VCaP (cell line): ENCODE results near the gene LDB3.
"Not testable (repeated sequence)": the region's sequence is repeated elsewhere in the genome, so short reads cannot be mapped to it uniquely, and the experiment has no call there.

Experiments used
- H3K27ac ChIP-seq: fragments of 450-650 bp; 2 replicates; pipeline ENCODE4 v1.5.1; 2017
- TF ChIP-seq, protein P1 (sequence below): fragments of 450-650 bp; conservative IDR thresholded peaks from 2 replicates; pipeline ENCODE4 v1.5.1; 2017; ENCODE audit warnings: mild to moderate bottlenecking, moderate library complexity

LDB3 gene

DNA sequence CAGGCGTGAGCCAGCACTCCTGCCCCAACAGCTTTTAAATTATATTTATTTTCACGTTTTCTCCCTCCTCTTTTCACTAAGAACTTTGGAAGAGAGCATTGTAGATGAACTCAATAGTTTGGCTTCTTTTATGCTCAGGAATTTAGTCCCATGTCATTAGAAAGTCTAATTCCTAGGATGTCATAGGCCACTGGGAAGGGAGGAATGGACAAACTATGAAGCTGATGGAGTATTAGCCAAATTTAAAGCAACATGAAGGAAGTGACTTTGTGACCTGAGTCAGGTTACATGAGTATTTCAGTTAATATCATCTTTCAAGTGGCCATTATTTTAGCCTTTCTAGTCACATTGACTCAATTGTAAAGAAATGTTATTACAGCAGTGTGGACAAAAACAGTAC is 32.0 kb upstream of the LDB3 start:
- H3K27ac ChIP-seq = no peak overlapping the region
- TF ChIP-seq, protein P1, sequence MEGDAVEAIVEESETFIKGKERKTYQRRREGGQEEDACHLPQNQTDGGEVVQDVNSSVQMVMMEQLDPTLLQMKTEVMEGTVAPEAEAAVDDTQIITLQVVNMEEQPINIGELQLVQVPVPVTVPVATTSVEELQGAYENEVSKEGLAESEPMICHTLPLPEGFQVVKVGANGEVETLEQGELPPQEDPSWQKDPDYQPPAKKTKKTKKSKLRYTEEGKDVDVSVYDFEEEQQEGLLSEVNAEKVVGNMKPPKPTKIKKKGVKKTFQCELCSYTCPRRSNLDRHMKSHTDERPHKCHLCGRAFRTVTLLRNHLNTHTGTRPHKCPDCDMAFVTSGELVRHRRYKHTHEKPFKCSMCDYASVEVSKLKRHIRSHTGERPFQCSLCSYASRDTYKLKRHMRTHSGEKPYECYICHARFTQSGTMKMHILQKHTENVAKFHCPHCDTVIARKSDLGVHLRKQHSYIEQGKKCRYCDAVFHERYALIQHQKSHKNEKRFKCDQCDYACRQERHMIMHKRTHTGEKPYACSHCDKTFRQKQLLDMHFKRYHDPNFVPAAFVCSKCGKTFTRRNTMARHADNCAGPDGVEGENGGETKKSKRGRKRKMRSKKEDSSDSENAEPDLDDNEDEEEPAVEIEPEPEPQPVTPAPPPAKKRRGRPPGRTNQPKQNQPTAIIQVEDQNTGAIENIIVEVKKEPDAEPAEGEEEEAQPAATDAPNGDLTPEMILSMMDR = no peak

DNA sequence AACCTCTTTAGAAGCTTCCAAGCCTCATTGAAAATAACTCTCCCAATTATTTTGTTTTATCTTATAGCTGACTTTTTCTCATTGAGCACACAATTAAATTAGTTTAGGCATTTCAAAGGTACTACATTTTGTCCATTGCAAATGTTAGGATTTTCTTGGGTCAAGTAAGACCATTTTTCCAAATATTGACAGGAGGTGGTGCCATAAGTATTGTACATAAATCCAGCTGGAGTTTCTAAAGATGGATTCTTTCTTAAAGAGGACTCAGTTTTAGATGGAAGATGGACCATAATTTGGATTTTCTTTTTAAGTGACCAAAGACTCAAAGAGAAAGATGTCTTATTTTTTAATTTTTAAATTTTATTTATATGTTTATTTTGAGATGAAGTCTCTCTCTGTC is 26.3 kb upstream of the LDB3 start:
- no peak overlapping the region for H3K27ac ChIP-seq
- TF ChIP-seq, protein P1 = no peak

DNA sequence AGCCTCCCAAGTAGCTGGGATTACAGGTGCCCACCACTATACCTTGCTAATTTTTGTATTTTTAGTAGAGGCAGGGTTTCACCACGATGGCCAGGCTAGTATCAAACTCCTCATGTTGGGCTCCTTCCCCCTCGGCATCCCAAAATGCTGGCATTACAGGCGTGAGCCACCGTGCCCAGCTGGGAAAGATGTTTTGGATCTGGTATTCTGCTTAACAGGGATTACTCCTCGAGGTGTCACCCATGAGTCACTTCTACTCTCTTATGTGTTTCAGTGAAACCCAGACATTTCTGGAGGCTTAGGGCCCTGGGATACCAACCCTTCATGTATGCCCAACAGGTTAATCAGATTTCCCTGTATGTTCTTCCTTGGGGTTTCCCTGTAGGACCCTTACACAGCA is 25.8 kb upstream of the LDB3 start:
- TF ChIP-seq, protein P1 = peak; percentile 16; the same call in 1 of the 2 replicates
- H3K27ac ChIP-seq = no peak overlapping the region

DNA sequence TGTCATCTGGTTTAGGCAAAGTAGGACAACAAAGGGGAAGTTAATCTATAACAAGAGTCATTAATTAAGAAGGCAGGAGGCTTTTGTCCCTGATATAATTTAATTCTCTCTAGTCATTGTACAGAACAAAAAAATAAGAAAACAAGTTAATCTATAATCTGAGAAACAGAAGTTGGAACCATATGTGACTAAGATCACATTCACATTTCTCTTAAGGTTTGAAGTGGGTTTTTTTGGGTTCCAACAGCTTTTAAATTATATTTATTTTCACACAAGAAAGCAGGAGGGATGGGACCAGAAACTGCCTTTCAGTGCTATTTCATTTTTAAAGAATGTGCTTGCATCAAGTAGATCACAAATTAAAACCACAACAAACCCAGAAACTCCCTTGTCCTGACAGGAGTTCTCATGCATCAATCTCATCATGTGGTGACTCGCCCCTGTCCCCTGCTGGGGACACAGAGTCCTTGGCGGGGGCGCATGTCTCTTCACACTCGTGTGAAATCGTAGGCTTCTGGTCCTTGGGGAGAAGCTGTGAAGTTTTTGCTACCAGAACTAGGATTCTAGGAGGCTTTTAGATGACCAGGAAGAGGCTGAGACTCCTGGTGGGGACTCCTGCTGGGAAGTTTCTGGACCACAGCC is 24.0 kb upstream of the LDB3 start:
- H3K27ac ChIP-seq = no peak overlapping the region

DNA sequence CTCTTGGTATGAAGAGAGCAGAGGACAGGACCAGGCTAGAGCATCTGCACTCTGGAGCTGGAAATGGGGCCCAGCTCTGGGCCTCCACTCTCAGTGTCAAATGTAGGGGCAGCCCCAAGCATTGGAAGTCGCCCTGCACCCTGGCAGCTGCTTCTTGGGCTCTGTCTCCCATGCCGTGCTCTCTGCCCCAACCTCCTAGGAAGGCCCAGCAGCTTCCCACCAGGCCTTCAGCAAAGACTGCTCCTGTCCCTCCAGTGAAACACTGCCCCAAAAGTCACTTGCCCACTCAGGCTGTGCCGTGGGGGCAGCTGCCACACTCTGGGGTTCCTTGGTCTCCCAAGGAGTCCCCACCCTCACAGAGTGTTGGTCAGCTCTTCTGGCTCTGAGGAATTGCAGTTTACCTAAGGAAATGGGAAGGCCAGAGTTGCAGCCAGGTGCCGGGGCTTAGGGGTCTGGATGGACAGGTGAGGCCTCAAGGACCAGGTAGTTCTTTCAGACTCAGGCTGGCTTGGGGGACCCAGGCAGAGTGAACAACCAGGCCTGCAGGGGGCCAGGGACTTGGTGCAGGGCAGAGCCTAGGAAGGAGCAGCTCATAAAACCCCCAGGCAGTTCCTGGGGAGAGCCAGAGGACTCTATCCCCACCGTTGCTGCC is 23.4 kb upstream of the LDB3 start:
- TF ChIP-seq, protein P1 = no peak
- no peak overlapping the region for H3K27ac ChIP-seq

More for the DNA sequence above, 24.0 kb upstream of the LDB3 start:
- TF ChIP-seq, protein P1 = no peak

DNA sequence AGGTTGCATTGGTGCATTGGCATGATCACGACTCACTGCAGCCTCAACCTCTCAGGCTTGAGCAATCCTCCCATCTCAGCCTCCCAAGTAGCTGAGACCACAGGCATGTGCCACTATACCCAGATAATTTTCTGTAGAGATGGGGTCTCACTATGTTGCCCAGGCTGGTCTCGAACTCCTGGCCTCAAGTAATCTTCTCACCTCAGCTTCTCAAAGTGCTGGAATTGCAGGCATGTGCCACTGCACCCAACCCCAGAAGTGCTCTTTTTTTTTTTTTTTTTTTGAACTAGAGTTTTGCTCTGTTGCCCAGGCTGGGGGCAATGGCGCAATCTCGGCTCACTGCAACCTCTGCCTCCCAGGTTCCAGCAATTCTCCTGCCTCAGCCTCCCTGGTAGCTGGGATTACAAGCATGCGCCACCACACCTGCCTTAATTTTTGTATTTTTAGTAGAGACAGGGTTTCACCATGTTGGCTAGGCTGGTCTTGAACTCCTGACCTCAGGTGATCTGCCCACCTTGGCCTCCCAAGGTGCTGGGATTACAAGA is 22.6 kb upstream of the LDB3 start:
- not testable (repeated sequence) for H3K27ac ChIP-seq

DNA sequence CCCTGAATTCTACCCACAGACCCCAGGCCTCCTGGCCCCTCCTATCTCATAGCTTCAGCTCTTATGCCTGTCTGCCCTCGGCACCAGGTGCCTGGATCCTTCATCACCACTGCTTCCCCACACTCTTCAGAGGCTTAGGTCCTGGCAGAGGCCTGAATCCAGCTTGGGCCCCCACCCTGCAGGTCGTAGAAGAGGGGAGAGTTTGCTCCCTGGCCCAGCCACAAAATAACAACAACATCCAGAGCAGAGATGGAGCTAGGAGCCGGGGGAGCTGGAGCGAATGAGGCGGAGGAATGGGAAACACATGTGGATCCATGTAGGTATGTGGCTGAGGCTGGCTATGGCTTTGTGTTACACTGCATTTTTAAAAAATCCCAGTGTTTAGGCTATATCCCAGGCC is 21.8 kb upstream of the LDB3 start:
- no peak overlapping the region for H3K27ac ChIP-seq
- TF ChIP-seq, protein P1 = no peak

DNA sequence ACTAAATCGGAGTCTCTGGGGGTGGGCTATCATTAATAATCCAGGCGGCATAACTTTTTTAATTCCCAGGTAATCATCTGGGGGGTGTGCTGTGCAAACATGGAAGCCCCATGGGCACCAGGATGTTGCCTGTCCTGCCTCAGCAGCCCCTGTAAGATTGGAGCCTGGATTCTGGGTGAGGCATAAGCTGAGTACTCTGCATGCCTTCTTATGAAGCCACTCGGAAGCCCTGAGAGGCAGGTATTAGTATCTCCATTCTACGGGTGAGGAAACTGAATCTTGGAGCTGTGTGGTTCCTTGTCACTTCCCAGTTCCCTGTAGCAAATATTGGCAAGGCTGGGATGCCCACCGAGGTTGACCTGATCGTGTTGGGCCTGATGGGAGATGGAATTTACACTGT is 21.4 kb upstream of the LDB3 start:
- TF ChIP-seq, protein P1 = no peak
- no peak overlapping the region for H3K27ac ChIP-seq
